GM12865 (cell line): Measurements from ENCODE around the gene RAB8B.

Experiments used
- DNase-seq: peaks from one replicate; pipeline ENCODE4 v3.0.0; 2010; ENCODE audit warnings: low read depth
- H3K4me3 ChIP-seq: 2 replicates; pipeline ENCODE4 v1.5.1; 2011; ENCODE audit warnings: mild to moderate bottlenecking, low read depth, low read length, control low read depth
- CTCF ChIP-seq: IDR thresholded peaks from 2 replicates; pipeline ENCODE4 v1.5.1; 2011; ENCODE audit warnings: low read length, control low read depth, low read depth, inconsistent platforms; ENCODE audit not compliant: insufficient read depth; ENCODE audit errors: missing control alignments

RAB8B gene

GRCh38 chr15:63250312-63250965 lies 61.0 kb downstream of the RAB8B start:
- DNase-seq = no peak
- TF ChIP-seq CTCF = no peak
- H3K4me3 ChIP-seq = no peak overlapping the region

- no peak for DNase-seq
- no peak for TF ChIP-seq CTCF
- no peak overlapping the region for H3K4me3 ChIP-seq
Observed at GRCh38 chr15:63251701-63252100, 62.3 kb downstream of the RAB8B start.

GRCh38 chr15:63252292-63252691 lies 62.9 kb downstream of the RAB8B start:
- no peak for TF ChIP-seq CTCF
- DNase-seq = no peak
- H3K4me3 ChIP-seq = no peak overlapping the region

- TF ChIP-seq CTCF = no peak
- H3K4me3 ChIP-seq = no peak overlapping the region
- no peak for DNase-seq
Observed at GRCh38 chr15:63254991-63255390, 65.6 kb downstream of the RAB8B start.

GRCh38 chr15:63255489-63255990 lies 66.1 kb downstream of the RAB8B start:
- no peak for TF ChIP-seq CTCF
- no peak overlapping the region for H3K4me3 ChIP-seq

GRCh38 chr15:63256433-63257274 lies 67.2 kb downstream of the RAB8B start:
- H3K4me3 ChIP-seq = no peak overlapping the region

More at GRCh38 chr15:63255489-63255990, 66.1 kb downstream of the RAB8B start:
- DNase-seq = no peak

More at GRCh38 chr15:63256433-63257274, 67.2 kb downstream of the RAB8B start:
- no peak for DNase-seq
- TF ChIP-seq CTCF = no peak
